ENCODE data around the gene SREBF1.

Gene SREBF1

DNA sequence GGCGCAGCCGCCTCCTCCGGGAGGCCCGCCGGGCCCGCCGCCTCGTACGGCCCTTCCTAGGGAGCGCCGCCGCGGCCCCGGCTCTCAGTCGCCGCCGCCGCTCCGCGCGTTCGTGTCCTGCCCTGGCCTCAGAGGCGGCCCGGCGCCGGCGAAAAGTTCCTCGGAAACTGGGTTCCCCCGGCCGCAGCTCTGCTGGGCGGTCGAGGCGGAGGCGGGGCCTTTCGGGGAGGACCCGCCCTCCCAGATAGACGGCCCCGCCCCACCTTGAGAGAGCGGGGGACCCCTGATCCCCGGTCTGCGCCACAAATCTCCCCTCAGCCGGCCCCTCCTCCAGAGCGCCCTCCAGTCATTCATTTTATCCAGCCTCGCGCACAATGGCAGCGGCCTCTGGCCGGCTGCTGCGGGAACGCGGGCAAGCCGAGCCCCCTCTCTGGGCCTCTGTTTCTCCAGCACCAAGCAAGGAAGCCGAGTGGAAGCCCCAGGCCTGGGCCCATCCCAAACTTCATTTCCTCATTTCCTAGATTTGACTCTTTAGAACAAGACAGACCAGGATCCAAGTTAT is at the start of gene SREBF1:
TSS of gene SREBF1 (minus strand) at position 169 of the 562 bp plus-strand sequence. CDS start 169 bp downstream, outside the sequence.
- DNase-seq: peak; percentile 67

DNA sequence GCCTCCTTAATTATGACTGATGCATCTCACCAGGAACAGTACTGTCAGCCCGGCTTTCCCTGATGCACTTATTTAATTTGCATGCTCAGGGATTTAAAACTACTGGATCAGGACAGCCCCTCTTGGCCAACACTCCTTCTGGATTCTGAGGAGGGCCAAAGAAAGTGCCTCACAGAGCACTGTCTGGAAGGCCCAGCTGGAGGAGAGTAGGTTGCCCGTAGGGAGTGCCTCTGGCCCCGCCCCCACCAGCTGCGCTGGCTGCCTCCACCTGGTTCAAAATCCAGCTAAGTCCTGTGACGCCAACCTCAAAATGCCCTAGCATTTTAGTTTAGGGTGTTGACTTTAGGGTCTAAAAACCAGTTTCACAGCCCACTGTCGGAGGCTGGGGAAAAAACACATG is 49.4 kb upstream of the SREBF1 start:
- DNase-seq: no peak

DNA sequence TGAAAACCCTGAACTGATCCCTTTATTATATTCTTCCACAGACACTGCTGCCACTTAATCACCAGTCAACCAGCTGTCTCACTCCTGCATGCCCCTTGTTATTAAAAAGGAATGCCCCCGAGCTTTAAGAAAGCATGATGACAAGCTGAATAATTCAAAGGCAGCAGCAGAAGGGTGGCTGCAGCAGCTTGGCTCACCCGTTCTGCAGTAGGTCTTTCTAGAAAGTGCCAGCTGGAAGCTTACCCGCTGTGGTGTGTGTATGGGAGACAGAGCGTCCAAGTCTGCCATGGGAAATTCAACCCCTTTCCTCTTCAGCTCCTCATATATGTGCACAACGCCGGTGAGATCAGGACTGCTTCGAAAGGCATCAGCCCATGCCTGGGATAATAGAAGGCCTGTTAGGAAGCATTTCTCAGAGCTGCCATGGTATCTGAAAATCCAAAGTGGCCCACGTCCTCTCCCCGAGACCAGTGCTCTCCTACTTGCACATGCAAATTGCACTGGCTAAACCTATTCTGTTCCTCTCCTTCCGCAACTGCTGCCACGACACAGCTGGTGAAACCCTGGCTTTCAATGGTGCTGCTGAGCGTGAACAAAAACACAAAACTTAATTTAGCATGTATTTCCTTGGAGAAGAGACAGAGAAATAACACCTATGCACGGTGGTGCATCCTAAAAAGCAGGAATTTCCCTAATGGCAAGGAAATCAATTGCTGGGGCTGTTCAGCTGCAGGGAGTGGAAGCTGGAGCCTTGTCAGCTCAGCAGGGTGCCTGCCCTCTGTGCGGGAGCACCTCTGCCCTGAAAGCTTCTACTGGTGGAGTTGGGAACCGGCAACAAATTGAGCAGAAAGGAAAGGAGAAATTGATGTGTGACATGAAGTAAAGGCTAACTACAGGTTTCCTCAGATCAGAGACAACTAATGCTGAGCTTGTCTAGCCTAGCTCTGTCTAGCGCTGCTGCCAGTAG is 47.9 kb upstream of the SREBF1 start:
- DNase-seq: no peak

DNA sequence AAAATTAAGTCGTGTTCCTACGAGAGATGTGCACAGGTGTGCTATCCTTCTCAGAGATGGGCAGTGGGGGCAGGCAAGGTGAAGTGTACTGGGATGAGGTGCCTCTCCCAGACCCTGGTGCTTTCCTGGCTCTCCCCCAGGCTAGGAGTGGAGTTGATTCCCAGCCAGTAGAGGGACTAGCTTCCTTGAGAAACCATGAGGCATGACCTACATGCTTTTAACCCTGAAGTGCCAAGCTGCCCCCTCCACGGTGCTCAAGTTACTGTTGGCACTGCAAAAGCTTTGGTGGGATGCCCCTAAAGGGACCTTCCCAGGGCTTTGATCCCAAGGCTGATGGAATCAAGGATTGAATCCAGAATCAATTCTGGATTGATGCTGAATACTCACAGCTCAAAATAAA is 47.0 kb upstream of the SREBF1 start:
- no peak for DNase-seq

DNA sequence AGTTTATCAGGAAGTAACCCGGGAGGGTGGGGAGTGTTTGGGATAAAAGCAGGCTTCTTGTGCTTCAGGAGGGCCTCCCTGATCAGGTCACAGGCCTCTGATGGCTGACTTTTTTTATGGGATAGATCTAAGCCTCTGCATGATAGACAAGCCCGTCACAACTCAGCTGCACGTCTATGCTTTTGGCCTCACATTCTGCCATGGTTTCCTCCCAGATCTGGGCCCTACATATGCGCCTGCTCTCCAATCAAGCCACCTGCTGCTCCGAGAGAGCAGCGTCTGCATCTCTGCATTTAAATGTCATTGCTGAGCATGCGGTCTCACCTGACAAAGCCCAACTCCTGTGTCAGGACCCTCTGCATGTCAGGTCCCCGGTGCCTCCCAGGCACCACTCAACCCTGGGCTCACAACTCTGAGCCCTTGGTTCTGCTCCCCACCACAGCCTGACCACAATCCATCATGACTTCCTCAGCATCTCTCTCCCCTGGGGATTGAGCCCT is 45.3 kb upstream of the SREBF1 start:
- DNase-seq: no peak

DNA sequence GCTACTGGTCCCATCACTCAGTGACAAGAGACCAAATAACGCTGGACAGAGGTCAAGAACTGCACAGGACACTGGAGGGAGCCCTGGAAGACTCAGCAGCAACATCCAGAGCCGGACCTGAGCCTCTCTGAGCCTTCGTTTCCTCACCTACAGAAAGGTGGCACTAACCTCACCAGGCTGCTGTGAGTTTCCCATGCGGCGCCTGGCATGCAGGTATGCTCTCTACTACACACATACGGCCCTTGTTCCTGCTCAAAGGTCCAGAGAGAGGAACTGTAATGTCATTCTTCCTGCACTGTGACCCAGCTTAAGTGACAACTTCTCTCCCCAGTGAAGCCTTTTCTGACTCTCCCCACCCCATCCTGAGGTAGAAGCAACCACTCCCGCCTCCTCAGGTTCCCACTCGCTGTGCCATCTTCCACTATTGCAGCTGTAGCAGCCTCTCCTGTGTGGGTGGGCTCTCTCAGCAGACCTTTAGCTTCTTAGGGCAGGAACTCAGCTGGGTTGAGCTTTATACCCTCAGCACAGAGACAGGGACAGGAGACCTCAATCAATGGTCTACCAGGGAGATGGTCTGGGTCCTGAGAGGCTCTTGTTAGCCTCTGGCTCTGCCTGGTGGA is 43.9 kb upstream of the SREBF1 start:
- DNase-seq: no peak

DNA sequence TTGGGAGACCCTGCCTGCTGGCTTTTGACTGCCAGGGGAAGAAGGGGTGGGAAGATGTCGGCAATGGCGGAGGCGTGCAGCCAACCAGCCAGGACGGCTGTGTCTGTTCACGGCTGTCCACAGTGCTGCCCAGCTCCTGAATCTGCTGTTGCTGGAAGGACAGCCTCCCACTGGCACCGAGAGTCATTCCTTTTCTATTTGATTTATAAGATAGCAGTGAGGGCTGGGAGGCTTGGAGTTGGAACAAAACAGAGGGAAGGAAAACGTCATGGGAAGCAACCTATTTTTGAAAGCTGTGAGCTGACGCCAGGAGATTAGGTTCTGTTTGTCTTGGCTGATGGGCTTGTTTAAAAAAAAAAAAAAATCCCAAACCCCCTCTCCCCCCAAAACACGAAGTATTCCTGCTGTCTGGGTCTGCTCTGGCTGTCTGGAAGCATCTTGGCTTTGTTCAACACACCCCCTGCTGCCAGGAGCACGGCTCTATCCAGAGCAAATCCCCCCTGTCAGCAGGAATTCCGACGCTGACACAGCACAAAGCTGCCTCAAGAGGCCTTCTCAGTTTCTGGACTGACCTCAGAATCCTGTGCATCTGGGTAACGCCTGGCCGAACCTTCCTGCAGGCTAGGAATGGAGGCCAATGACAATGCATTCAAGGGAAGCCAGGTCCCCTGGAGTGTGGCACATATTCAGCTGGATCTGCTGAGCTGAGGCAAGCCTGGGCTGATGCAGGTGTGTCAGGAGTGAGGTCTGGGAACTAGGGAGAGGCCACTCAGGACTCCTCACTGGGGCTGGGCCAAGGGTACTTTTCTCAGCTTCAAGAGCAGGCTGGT is 41.0 kb upstream of the SREBF1 start:
- no peak for DNase-seq

DNA sequence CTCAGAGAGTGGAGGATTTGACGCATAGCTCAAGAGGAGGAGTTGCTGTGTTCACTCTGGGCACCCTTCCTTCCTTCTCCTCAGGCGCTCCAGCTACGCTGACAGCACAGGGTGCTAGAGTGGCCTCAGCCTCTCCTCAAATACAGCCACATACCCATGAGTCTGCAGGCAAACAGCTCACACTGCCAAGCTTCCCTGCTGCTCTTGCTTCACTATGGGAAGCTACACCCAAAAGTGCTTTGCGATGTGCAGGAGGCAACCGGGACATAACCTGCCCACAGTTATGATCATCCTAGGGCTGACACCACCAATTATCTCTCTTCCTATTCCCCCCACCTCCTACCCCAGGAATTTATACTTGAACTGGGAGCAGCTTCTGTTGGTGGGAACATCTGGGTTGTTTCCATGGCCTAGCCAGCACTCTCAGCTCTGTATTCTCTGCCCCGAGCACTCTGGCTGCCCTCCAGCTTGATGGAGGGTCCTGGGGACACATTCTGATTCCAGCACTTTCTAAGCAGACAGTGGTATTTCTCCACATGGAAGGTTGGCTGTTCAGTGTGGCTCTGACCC is 40.3 kb upstream of the SREBF1 start:
- DNase-seq: no peak

DNA sequence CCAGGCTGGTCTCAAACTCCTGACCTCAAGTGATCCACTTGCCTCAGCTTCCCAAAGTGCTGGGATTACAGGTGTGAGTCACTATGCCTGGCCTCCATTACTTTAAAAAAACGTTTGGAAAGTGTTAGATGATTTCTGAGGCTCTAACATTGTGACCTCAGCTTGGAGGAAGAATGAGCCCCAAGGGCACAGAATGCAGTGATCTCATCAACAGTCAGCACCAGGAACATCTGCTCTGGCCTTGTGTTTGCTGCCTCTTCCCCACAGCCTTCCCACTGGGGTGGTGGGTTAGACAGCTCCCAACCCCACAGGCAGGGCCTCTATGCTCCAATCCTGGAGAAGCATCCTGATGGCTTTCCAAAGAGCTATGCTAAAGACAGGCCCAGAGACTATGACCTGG is 37.7 kb upstream of the SREBF1 start:
- DNase-seq: no peak

DNA sequence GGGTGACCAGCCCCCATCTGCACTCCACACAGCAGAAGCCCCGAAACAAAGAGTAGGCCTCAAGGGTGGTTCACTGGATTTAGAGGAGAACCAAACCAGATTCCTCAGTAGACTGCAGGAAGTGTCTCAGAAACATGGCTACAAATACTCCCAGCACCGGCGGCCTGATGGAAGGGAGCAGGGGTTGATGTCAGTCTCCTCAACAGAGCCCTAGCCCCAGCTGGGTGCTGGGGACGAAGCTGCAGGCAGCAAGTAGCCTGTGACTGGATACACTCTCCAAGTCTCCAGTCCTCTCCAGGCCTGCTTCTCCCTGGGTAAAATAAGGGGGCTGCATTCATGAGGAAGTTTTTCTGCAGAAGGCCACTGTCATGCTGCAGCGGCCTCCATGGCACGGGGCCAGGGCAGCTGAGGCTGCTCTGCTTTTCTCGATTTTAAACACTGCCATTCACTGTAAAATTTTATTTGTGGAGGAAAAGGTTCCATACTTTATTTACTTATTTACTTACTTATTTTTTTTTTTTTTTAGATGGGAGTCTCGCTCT is 36.7 kb upstream of the SREBF1 start:
- DNase-seq: no peak

DNA sequence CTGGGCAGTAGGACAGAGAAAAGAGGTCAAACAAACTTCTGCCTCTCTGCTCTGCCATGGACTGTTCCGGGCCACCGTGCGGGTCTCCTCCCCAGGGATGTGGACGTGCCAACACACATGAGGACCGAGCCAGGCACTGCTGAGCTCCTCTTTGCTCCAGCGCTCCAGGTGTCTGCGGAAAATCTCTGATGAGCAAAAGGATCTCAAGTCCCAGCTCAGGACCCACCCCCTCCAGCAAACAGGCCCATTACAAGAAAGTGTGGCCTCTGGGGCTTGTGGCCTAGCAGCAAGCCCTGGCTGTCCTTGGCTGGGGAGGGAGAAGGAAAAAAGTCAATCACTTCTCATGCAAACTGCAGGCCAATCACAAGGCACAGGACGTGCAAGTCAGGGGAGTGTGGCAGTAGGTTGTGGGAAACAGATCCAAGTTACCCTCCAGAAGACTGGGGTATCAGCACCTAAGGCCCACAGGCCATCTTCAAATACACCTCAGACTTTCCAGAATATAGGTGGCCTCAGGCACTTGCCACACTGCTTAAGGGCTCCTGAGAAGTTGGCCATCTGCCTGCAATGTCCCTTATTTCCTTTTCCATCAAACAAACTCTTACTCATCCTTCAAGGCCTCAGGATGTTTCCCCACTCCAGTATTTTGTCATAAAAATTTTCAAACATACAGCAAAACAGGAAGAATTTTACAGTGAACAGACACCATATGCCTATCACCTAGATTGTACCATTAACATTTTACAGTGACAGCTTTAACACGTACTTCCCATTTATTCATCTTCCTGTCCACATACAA is 36.0 kb upstream of the SREBF1 start:
- DNase-seq: no peak

DNA sequence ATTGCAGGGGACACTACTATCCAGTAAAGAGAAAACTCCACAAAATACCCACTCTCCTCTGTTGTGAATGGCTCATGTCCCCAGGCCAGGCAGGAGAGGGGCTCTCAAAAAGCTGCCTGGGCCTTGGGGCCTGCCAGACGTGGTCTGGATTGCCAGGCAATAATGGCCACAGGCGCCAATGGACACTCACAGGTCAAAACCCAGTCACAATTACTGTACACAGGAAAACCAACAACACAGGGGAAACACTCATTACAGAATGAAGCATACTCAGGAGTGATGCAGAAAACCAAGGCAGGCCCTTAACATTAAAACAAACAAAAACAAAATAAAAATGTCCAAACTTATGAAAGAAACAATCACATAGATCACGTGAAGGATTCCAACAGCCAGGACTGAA is 35.1 kb upstream of the SREBF1 start:
- no peak for DNase-seq

DNA sequence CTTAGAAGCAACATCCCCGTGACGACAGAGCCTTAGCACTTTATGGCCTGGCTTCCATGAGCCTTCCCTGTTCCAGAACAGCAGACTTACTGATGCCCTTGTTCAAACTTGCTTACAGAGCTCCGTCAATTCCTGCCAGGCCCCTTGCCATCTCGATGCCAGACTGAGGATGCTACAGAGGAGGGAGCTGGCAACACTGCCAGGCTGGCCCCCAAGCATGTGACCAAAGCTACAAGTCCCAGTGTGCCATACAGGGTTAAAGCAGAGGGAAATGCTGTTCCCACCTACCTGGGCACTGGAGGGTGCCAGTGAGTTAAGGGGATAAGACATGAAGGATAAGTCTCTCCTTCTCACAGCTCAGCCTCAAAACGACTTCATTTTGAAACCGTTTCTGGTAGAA is 33.5 kb upstream of the SREBF1 start:
- no peak for DNase-seq

DNA sequence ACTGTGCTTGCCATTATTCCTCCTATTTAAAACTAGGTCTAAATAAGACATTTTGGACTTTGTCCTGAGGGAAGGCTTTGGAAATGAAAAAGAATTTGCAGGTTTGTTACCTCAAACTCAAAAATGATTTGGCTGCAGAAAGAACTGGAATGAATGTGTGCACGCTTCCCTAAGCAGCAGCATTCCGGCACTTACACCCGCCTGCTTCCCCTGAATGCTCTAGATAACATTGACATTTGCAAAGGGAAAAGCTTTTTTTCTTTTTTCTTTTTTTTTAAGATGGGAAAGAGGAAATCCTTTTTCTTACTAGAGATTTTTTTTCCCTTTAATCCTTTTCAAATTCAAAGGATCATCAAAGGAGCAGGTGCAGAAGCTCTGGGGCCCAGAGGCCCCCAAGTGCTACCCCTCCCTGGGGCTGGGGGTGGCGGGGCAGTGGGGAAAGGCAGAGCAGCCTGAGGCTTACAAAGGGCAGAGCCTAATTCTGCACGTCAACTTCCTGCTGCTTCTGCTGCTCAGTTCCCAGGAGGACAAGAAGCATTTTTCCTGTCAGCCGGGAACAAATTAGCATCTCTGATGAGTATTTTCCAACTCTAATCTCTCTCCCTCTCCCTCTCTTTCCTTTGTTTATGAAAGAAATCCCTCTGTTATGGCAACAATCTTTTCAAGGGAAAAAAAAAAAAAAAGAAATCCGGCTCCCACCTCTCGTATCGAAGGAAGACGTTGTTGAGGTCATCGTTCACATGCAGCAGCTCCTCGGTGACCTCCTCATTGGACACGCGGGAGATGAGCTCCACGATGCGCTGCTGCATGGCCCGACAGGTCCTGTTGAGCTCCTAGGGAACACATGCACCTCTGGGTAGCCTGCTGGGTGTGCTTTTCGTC is 32.1 kb upstream of the SREBF1 start:
- DNase-seq: no peak

DNA sequence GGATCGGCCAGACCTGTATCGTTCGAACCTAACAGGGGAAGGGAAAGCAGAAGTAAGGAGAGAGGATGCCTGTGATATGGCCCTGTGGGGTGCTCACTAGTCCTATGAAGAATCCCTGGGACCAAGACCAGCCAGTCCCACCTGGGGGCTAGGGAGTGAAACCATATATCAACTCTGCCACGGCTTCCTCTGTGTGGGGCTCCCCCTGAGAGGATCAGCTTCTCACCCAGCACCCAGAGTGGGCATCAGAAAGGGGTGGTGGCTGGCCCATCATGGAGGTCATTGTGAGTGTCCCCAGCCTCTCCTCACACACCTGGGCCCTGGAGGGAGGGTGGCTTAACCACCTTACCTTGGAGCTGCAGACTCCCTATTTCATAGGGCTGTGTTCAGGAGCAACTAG is 30.1 kb upstream of the SREBF1 start:
- no peak for DNase-seq

DNA sequence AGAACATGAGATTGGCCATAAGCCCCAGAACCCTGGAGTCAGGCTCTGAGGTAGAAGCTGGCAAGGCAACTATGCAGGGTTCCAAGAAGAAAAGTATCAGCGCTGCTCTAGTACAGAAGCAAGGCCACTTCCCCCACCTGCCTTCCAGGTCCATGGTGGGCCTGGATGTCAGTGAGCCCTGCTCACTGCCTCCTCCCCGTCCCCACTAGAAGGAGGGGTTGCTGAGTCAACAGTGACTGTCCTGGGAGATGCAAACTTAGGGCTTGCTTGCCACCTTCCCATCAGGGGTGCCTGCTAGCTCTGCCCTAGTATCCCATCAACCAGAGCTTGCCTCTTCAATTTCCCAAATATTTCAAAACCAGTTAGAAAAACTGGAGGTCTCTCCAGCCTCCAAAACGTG is 29.6 kb upstream of the SREBF1 start:
- no peak for DNase-seq

DNA sequence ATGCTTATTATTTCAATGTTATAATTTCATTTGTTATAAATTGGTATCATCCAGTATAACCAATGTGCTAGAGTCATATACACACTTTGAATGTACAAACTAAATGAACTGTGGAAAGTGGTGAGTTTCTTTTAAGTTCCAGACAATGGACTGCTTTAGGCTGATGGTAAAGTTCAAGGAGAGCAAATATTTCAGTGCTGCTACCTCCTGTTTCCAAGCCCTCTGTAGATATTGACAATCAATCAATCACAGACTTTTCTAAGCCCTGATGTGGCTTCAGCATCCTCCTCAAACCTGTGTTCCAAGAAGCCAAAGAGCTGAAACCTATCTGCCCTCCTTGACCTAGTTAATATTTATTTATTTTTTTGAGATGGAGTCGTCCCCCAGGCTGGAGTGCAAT is 28.2 kb upstream of the SREBF1 start:
- no peak for DNase-seq

DNA sequence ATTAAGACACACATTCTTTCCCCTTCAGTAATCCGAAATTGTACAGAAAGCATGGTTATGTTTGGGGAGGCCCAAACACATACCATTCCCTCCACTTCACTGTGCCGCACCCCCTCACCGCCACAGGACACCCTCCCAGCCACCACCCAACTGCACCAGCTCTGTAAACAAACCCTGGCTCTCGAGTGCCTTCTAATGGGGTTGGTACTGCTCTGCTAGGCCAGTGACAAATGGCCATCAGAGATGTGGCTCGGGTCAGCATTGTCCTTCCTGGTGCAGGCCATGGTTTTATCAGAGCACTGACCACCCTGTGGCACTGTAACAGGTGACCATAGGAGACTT is 24.0 kb upstream of the SREBF1 start:
- DNase-seq: no peak

DNA sequence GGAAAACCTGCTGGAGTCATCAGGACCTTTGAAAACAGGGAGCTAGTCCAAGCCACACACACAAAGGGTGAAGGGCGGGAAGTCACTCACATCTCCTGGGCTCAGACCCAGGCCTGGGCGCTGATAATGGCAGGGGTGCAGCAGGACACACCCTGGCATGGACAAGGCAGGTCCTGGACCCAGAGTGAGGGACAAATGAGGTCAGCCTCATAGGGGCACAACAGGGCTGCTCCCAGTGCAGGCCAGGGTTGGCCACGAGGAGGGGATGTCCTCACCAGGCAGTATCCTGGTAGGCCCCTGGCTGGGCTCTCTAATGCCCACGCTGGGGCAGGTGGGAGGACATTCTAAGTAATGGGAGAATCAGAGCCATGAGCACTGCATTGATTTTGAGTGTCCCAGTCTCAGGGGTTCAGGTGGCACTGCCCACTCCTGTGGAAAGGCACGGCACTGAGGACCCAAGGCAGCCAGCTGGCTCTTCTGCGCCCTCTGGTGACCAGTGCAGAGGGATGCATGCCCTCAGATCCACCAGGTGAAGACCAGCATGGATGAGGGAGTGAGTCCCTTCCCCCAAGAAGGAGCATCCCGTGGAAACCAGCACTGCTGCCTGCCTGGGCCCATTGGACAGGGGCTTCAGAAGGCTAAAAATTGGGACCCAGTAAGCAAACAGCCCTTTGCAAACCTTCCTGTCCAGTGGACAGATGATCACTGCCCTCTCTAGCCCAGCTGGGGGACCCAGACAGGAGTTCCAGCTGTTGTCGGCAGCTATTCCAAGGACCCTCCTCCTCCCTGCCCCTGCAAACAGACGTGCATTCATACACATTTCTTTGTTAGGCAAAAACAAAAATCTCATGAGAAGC is 23.4 kb upstream of the SREBF1 start:
- peak; percentile 68 for DNase-seq

All from stimulated activated CD4-positive, alpha-beta T cell treated with anti-CD3 and anti-CD28 coated beads, Interleukin-4, amount 100 ng/mL, for 1 hour (primary cell).